Liver (tissue), 10 donors: ENCODE measurements around the gene SPATA31D4. TPM values are rescaled to one million over a fixed set of nuclear protein-coding genes. Genes with fewer than 3 reads are reported as not detected.

Experiments used
- DNase-seq: peaks from one replicate; pipeline ENCODE4 v3.0.0-alpha.2; 2017; ENCODE audit warnings: low spot score
- H3K27ac ChIP-seq, 2 donors: one replicate each; pipeline ENCODE4 v1.7.0; 2013; ENCODE audit warnings: inconsistent platforms in 2 of 2, low read length in 2 of 2, control low read depth in 1 of 2, low read depth in 1 of 2, mild to moderate bottlenecking in 1 of 2
- H3K27me3 ChIP-seq, 4 donors: one replicate each; pipeline versions ENCODE4 v1.6.1 to v1.7.0; 2013; ENCODE audit warnings: low read length in 3 of 4, inconsistent platforms in 1 of 4, mild to moderate bottlenecking in 1 of 4, moderate library complexity in 1 of 4; ENCODE audit not compliant: control insufficient read depth in 4 of 4, insufficient read depth in 4 of 4
- H3K36me3 ChIP-seq, 4 donors: one replicate each; pipeline versions ENCODE4 v1.6.1 to v1.7.0; 2013; ENCODE audit warnings: low read length in 3 of 4, mild to moderate bottlenecking in 3 of 4, low read depth in 1 of 4, moderate library complexity in 1 of 4; ENCODE audit not compliant: control insufficient read depth in 4 of 4, insufficient read depth in 3 of 4
- H3K4me1 ChIP-seq, 4 donors: one replicate each; pipeline versions ENCODE4 v1.6.1 to v1.7.0; 2013; ENCODE audit warnings: low read length in 3 of 4, mild to moderate bottlenecking in 3 of 4, moderate library complexity in 1 of 4; ENCODE audit not compliant: control insufficient read depth in 4 of 4, insufficient read depth in 4 of 4
- H3K4me3 ChIP-seq, 3 donors: one replicate each; pipeline versions ENCODE4 v1.6.1 to v1.7.0; 2013; ENCODE audit warnings: low read length in 3 of 3, control low read depth in 1 of 3, low read depth in 1 of 3, mild to moderate bottlenecking in 1 of 3
- H3K9ac ChIP-seq, 2 donors: one replicate each; pipeline ENCODE4 v1.7.0; 2013; ENCODE audit warnings: low read length in 2 of 2, mild to moderate bottlenecking in 2 of 2, moderate library complexity in 2 of 2, control low read depth in 1 of 2, low read depth in 1 of 2
- H3K9me3 ChIP-seq, 4 donors: one replicate each; pipeline versions ENCODE4 v1.6.1 to v1.7.0; 2013; ENCODE audit warnings: low read length in 3 of 4; ENCODE audit not compliant: control insufficient read depth in 4 of 4
- ATF3 ChIP-seq: IDR thresholded peaks from 2 replicates; pipeline ENCODE4 v1.6.1; 2016; ENCODE audit warnings: antibody characterized with exemption
- EGR1 ChIP-seq, 2 donors: IDR thresholded peaks; 2 replicates each; pipeline ENCODE4 v1.6.1; 2016 to 2018; ENCODE audit warnings: antibody characterized with exemption in 2 of 2, low read depth in 2 of 2
- FOXA1 ChIP-seq: IDR thresholded peaks from 2 replicates; pipeline ENCODE4 v1.6.1; 2016; ENCODE audit warnings: antibody characterized with exemption
- HNF4A ChIP-seq, 2 donors: conservative IDR thresholded peaks; 2 replicates each; pipeline ENCODE4 v1.6.1; 2016; ENCODE audit warnings: antibody characterized with exemption in 2 of 2, mild to moderate bottlenecking in 2 of 2
- NR2F2 ChIP-seq: IDR thresholded peaks from 2 replicates; pipeline ENCODE4 v1.6.1; 2016; ENCODE audit warnings: antibody characterized with exemption
- RXRA ChIP-seq, 2 donors: IDR thresholded peaks; 2 replicates each; pipeline ENCODE4 v1.6.1; 2017 to 2018; ENCODE audit warnings: antibody characterized with exemption in 2 of 2, mild to moderate bottlenecking in 1 of 2
- SP1 ChIP-seq: IDR thresholded peaks from 2 replicates; pipeline ENCODE4 v1.6.1; 2018; ENCODE audit warnings: antibody characterized with exemption, mild to moderate bottlenecking
- TAF1 ChIP-seq: conservative IDR thresholded peaks from 2 replicates; pipeline ENCODE4 v1.6.1; 2016; ENCODE audit warnings: antibody characterized with exemption, mild to moderate bottlenecking
- WGBS: extraction: QIAGEN DNeasy Blood & Tissue Kit; methylation state at CpG from one replicate; pipeline ENCODE4 v1.1.7; 2013; 5-methylcytosine and 5-hydroxymethylcytosine counted together
- polyA plus RNA-seq, 2 donors: library from polyadenylated mRNA; stranded (reverse) in 1 of 2; unstranded in 1 of 2; fragments of 200-250 nt in 1 of 2; fragments of >200 nt in 1 of 2; fragmentation: Nextera tagmentation in 1 of 2; extraction: Ambion mirVana in 1 of 2; gene quantifications; one replicate each; pipeline versions ENCODE4 v1.2.1 to v1.2.3, GENCODE V29; 2013 to 2015
- small RNA-seq: library from RNA; depleted of rRNA; stranded (forward); fragments of <200 nt; gene quantifications from one replicate; pipeline ENCODE3, GENCODE V24; 2014
- total RNA-seq, 2 donors: library from RNA; depleted of rRNA; stranded (reverse); fragments of >200 nt; gene quantifications; one replicate each; pipeline ENCODE4 v1.2.3, GENCODE V29; 2014
- TF ChIP-seq, protein P1 (sequence below): IDR thresholded peaks from 2 replicates; pipeline ENCODE4 v1.6.1; 2016; ENCODE audit warnings: antibody characterized with exemption
- donor health status: healthy.
- donor health status: healthy.
- donor health status: healthy.
- donor health status: healthy.
- donor health status: healthy.

The SPATA31D4 gene
- total and polyA plus RNA-seq, 4 donors, result not detected

DNA sequence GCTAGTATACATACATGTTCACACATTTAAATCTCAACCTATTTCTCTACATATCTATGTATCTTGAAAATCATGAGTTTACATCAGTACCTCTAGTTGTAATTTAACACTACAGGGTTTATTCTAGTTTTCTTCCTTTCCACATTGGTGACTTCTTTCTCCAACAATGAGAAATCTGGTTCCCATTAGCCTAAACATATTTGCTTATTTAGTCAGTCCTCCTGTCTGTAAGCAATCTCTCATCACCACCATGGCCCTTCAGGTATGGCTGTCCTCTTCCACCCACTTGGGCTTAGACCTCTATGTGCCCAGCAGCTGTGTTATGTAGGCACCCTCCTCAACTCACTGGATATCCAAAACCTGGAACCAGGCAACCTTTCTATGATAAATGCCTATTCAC, 52.3 kb downstream of the SPATA31D4 start:
- no peaks in the 10 kb centered on the region for H3K4me1 ChIP-seq
- H3K9me3 ChIP-seq, result no peaks in the 10 kb centered on the region
- no peaks in the 10 kb centered on the region for H3K27me3 ChIP-seq
- no peak overlapping the region for H3K9ac ChIP-seq
- no peak overlapping the region for H3K27ac ChIP-seq
- TF ChIP-seq EGR1 (IDR thresholded peaks at IDR 0.05; ENCODE audit: low read depth in 2 of 2), result no peak
- no peak for TF ChIP-seq ATF3
- TF ChIP-seq FOXA1, result no peak
- no peak for TF ChIP-seq SP1
- no peak for TF ChIP-seq RXRA (IDR thresholded peaks at IDR 0.05)
- no peak overlapping the region for H3K4me3 ChIP-seq
- DNase-seq, result no peak
- no peaks in the 10 kb centered on the region for H3K36me3 ChIP-seq

- no peaks in the 10 kb centered on the region for H3K9me3 ChIP-seq
- H3K9ac ChIP-seq, result no peak overlapping the region
- no peak for DNase-seq
- 95% methylated on average over 4 of the region's 4 CpGs for WGBS
- H3K27me3 ChIP-seq, result no peaks in the 10 kb centered on the region
- H3K36me3 ChIP-seq, result no peaks in the 10 kb centered on the region
- no peaks in the 10 kb centered on the region for H3K4me1 ChIP-seq
- H3K4me3 ChIP-seq, result no peak overlapping the region
- H3K27ac ChIP-seq, result no peak overlapping the region
- no peak for TF ChIP-seq TAF1
- TF ChIP-seq ATF3, result no peak
- no peak for TF ChIP-seq EGR1 (IDR thresholded peaks at IDR 0.05; ENCODE audit: low read depth in 2 of 2)
- no peak for TF ChIP-seq FOXA1
- no peak for TF ChIP-seq NR2F2
- TF ChIP-seq, protein P1, sequence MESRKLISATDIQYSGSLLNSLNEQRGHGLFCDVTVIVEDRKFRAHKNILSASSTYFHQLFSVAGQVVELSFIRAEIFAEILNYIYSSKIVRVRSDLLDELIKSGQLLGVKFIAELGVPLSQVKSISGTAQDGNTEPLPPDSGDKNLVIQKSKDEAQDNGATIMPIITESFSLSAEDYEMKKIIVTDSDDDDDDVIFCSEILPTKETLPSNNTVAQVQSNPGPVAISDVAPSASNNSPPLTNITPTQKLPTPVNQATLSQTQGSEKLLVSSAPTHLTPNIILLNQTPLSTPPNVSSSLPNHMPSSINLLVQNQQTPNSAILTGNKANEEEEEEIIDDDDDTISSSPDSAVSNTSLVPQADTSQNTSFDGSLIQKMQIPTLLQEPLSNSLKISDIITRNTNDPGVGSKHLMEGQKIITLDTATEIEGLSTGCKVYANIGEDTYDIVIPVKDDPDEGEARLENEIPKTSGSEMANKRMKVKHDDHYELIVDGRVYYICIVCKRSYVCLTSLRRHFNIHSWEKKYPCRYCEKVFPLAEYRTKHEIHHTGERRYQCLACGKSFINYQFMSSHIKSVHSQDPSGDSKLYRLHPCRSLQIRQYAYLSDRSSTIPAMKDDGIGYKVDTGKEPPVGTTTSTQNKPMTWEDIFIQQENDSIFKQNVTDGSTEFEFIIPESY, result no peak
- TF ChIP-seq HNF4A (conservative IDR thresholded peaks at IDR 0.05), result no peak
Observed at GRCh38 chr9:81981883-81982282, 53.7 kb downstream of the SPATA31D4 start.

Small RNA genes within 50 kb of the gene (small RNA-seq; reads per million reads assigned to genes)
- gene RF00189, result 0.07 reads per million
- not detected for gene RNA5SP287

Other genes starting within 250 kb of the SPATA31D4 start
- 10 to 100 TPM; 25.9 to 45.4 TPM for gene TLE1, start 238.9 kb upstream of the SPATA31D4 start, total RNA-seq
- gene TLE1, start 238.9 kb upstream of the SPATA31D4 start, polyA plus RNA-seq, result 10 to 100 TPM; 25.2 to 25.5 TPM
- gene SPATA31D3, start 15.1 kb downstream of the SPATA31D4 start, total RNA-seq, result not detected
- not detected for gene SPATA31D3, start 15.1 kb downstream of the SPATA31D4 start, polyA plus RNA-seq
- gene SPATA31D1, start 60.3 kb downstream of the SPATA31D4 start, total RNA-seq, result not detected
- gene SPATA31D1, start 60.3 kb downstream of the SPATA31D4 start, polyA plus RNA-seq, result not detected